IMR-90 (cell line): ENCODE measurements around the gene CASTOR1.

Source experiments
- BHLHE40 ChIP-seq: fragments of 150-350 bp; IDR thresholded peaks from 2 replicates; pipeline ENCODE4 v1.6.1; 2016; ENCODE audit warnings: mild to moderate bottlenecking, low read depth, low read length
- CEBPB ChIP-seq: IDR thresholded peaks from 2 replicates; pipeline ENCODE4 v1.6.1; 2012; ENCODE audit warnings: low read depth, low read length, improper control_type of control experiment
- CTCF ChIP-seq: conservative IDR thresholded peaks from 2 replicates; pipeline ENCODE4 v1.5.1; 2012; ENCODE audit warnings: mild to moderate bottlenecking, low read depth, low read length, improper control_type of control experiment
- MXI1 ChIP-seq: IDR thresholded peaks from 2 replicates; pipeline ENCODE4 v1.6.1; 2012; ENCODE audit warnings: low read depth, mild to moderate bottlenecking, low read length, moderate library complexity, borderline replicate concordance
- NFE2L2 ChIP-seq: fragments of 150-350 bp; IDR thresholded peaks from 2 replicates; pipeline ENCODE4 v1.6.1; 2016; ENCODE audit warnings: low read depth, mild to moderate bottlenecking, low read length
- SMC3 ChIP-seq: fragments of 150-350 bp; IDR thresholded peaks from 2 replicates; pipeline ENCODE4 v1.6.1; 2016; ENCODE audit warnings: low read depth, mild to moderate bottlenecking, antibody characterized with exemption, low read length, moderate library complexity
- TF ChIP-seq, protein P1 (sequence below): fragments of 150-350 bp; IDR thresholded peaks from 2 replicates; pipeline ENCODE4 v1.6.1; 2016; ENCODE audit warnings: low read depth, mild to moderate bottlenecking, low read length, moderate library complexity, borderline replicate concordance

GRCh38 chr22:30289980-30290313 lies 642 bp upstream of the CASTOR1 start:
- TF ChIP-seq SMC3 (no peak), CEBPB (no peak), CTCF (no peak), NFE2L2 (no peak), BHLHE40 (no peak), MXI1 (no peak)
- TF ChIP-seq, protein P1, sequence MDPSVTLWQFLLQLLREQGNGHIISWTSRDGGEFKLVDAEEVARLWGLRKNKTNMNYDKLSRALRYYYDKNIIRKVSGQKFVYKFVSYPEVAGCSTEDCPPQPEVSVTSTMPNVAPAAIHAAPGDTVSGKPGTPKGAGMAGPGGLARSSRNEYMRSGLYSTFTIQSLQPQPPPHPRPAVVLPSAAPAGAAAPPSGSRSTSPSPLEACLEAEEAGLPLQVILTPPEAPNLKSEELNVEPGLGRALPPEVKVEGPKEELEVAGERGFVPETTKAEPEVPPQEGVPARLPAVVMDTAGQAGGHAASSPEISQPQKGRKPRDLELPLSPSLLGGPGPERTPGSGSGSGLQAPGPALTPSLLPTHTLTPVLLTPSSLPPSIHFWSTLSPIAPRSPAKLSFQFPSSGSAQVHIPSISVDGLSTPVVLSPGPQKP, result no peak
